Stimulated activated effector memory CD8-positive, alpha-beta T cell treated with anti-CD3 and anti-CD28 coated beads, Interleukin-12 subunit alpha, Interleukin-12 subunit beta, amount 100 ng/mL, for 72 hours (primary cell): ENCODE data around the gene QSOX2.

Experiments
- ATAC-seq: fragments of 150-1000 bp; cut with Tn5 transposase; 2 replicates; pipeline ENCODE4 v1.10.0; 2021
- DNase-seq, 2 donors: peaks; one replicate each; pipeline ENCODE4 v3.0.0; 2021 to 2022; ENCODE audit warnings: low spot score in 2 of 2
- H3K27ac Mint-ChIP-seq: one replicate; pipeline ENCODE4 v1.8.0; 2022; ENCODE audit warnings: mild to moderate bottlenecking, mixed read lengths
- H3K36me3 Mint-ChIP-seq: one replicate; pipeline ENCODE4 v1.8.0; 2022; ENCODE audit warnings: mild to moderate bottlenecking, mixed read lengths
- H3K4me1 Mint-ChIP-seq: one replicate; pipeline ENCODE4 v1.8.0; 2022; ENCODE audit warnings: mixed read lengths
- H3K4me3 Mint-ChIP-seq: one replicate; pipeline ENCODE4 v1.8.0; 2022; ENCODE audit warnings: mild to moderate bottlenecking, mixed read lengths
- H3K9me3 Mint-ChIP-seq: one replicate; pipeline ENCODE4 v1.8.0; 2022; ENCODE audit warnings: mixed read lengths

Gene QSOX2

DNA sequence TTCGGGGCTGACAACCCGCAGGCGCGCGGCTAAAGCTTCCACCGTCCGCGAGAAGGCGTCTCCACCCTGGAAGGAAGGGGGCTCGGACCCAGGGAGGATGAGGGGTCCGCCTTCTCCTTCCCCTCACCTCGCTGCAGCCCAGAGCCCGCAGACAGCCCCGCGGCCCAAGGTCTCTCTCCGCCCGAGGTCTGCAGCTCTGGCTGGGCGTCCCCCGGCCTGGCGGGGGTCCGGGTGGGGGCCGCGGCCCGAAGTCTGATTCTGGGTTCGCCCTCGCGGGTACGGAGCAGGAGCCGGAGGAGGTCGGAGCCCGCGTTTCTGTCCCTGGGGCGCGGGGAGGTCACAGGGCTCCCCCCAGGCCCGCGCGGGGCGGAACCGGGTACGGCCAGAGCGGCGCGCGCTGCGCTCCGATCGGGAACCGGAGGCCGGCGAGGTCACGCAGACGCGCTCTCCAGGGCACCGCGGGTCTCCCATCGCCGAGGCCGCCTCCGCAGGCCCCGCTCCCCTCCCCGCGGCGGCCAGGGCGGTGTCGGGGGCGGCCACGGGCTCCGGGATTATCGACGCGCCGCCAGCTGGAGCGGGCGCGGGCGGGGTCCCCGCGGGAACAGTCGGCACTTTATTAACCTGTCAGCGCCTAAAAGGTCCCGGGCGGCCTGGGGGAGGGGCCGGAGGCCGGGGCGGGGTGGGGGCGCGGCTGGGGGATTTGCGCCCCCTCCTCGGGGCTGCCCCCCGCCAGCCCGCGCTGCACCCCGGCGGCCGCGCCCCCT is 52.3 kb downstream of the QSOX2 start:
- Mint-ChIP-seq H3K27ac (no peak overlapping the region), H3K4me1 (peaks cover 8% of the 10 kb centered on the region), H3K36me3 (no peaks in the 10 kb centered on the region), H3K9me3 (no peaks in the 10 kb centered on the region), H3K4me3 (no peak overlapping the region)
- DNase-seq (no peak), ATAC-seq (no peak)

DNA sequence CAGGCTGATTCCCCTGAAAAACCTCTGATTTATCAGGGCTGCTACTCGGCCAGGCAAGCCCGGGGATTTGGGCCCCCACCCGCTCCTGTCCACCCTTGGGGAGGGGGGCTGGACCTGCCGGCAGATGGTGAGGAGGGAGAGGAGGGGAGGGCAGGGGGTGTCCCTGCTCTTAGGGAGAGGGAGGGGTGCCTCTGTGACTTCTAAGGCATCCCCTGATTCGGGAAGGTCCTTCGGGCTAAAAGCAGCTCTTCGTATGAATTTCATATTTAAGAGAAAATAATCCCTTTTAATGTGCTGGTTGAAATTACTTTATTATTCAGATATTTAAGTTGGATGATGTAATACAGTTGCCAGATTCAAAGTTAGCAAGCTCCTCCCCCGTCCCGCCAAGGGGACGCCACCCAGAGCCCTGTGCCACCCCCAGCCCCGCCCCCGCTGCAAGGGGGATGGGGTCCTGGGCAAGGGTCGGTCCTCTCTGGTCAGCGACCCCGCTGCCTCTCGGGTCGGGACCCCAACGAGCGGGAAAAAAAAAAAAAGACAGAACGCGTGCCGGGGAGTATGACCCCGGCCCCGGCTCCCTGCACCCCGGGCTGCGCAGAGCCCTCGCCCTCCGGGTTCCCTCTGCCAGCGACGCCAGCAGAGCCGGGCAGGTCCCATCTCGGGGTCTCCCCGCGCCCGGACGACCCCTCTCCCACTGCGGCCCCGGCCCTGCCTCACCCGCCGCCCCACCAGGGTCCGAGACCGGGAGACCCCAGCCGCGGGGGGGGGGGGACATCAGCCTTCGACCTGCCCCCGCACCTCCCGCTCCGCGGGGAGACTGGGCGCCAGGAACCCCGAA is 53.1 kb downstream of the QSOX2 start:
- no peaks in the 10 kb centered on the region for H3K36me3 Mint-ChIP-seq
- no peak overlapping the region for H3K4me3 Mint-ChIP-seq
- DNase-seq: no peak
- no peak for ATAC-seq
- no peaks in the 10 kb centered on the region for H3K9me3 Mint-ChIP-seq
- no peak overlapping the region for H3K27ac Mint-ChIP-seq
- H3K4me1 Mint-ChIP-seq: peaks cover 8% of the 10 kb centered on the region

DNA sequence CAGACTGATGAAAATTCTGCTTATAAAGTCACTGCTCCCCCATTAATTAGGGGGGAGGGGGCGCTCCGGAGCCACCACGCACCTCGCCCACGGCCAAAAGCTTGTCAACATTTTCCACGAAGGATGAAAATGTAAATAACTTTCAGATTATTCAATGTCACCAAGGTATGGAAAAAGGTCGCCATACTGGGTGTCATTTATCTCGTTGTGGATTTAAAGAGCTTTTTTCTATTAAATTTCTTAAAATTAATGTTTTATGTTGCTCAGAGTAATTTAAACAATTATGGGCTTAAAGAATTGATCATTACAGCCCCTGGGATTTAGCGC is 53.7 kb downstream of the QSOX2 start:
- H3K4me1 Mint-ChIP-seq: peaks cover 7% of the 10 kb centered on the region
- no peak for DNase-seq
- H3K9me3 Mint-ChIP-seq: no peaks in the 10 kb centered on the region

DNA sequence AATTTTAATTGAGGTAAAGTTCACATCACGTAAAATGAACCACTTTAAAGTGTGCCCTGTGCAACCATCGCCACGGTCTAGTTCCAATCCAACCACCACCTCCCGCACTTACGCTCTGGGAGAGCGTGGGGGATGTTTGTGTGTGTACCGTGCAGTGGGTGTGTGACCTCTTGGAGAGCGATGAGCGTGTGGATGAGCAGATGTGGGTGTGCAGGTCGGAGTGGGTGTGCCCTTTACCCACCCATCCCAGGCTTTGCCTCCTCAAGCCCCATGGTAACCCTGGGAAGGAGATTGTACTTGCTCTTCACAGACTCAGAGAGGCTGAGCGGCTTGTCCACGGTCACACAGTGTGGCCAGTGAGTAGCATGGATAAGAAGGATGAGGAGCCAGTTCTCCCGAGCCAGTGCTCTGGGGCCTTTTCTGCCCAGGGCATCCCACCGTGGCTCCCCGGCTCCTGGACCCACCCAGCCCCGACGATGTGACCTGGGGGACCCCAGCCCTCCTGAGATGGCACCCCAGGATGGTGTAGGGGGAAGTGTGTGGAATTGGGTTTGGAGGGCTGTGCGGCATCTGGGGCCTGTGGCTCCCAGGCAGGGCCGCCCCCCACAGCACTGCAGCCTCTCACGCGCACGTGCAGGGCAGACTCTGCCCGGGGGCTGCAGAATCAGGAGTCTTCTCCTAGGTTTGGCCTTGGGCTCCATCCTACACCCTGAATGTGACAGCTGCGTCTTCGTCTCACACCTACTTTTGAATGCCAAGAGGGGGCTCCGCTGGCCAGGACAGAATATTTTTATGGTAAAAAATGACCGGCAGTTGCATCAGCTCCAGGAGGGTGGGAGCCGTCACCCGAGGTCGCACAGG is 54.3 kb downstream of the QSOX2 start:
- no peak overlapping the region for H3K4me3 Mint-ChIP-seq
- ATAC-seq: no peak
- no peaks in the 10 kb centered on the region for H3K36me3 Mint-ChIP-seq
- no peak for DNase-seq
- no peak overlapping the region for H3K27ac Mint-ChIP-seq
- no peaks in the 10 kb centered on the region for H3K9me3 Mint-ChIP-seq
- peaks cover 1% of the 10 kb centered on the region for H3K4me1 Mint-ChIP-seq

More for the DNA sequence above, 53.7 kb downstream of the QSOX2 start:
- Mint-ChIP-seq H3K36me3 (no peaks in the 10 kb centered on the region), H3K4me3 (no peak overlapping the region), H3K27ac (no peak overlapping the region)
- no peak for ATAC-seq

DNA sequence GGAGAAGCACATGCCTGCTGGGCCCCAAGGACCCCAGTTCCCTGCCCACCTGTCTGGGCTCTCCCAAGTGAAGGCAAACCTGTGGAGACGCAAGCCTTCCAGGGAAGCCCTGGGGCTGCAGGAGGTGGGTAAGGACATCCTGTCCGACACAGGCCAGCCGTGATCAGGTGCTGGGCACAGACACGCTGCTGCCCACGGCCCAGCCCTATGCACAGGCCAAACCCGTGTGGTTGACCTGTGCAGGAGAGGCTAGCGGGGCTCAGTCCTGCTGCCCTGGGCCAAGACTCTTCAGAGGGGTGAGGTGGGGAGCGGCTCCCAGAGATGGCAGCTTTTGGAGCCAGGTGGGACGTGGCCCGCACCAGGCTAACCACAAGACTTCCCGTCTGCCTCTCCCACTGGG is 55.0 kb downstream of the QSOX2 start:
- Mint-ChIP-seq H3K27ac (no peak overlapping the region), H3K36me3 (no peaks in the 10 kb centered on the region), H3K4me1 (no peaks in the 10 kb centered on the region), H3K4me3 (no peak overlapping the region), H3K9me3 (no peaks in the 10 kb centered on the region)
- DNase-seq (no peak), ATAC-seq (no peak)

DNA sequence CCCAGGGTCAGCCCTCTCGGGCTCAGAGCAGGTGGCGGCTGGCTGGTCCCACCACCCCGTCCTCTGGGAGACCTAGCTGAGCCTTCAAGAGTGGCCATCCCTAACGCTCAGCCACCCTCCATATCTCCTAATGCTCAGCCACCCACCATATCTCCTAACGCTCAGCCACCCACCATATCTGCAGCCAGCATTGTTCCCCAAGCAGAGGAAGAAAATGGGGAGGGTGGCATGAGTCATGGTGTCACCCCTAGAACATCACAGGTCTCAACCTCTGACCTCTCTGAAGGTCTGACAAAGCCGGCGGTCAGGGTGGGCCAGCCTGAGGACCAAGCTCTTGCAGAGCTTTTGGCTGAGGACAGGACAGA is 55.4 kb downstream of the QSOX2 start:
- Mint-ChIP-seq H3K27ac (no peak overlapping the region), H3K36me3 (no peaks in the 10 kb centered on the region), H3K9me3 (no peaks in the 10 kb centered on the region), H3K4me3 (no peak overlapping the region), H3K4me1 (no peaks in the 10 kb centered on the region)
- DNase-seq: no peak
- ATAC-seq: no peak

DNA sequence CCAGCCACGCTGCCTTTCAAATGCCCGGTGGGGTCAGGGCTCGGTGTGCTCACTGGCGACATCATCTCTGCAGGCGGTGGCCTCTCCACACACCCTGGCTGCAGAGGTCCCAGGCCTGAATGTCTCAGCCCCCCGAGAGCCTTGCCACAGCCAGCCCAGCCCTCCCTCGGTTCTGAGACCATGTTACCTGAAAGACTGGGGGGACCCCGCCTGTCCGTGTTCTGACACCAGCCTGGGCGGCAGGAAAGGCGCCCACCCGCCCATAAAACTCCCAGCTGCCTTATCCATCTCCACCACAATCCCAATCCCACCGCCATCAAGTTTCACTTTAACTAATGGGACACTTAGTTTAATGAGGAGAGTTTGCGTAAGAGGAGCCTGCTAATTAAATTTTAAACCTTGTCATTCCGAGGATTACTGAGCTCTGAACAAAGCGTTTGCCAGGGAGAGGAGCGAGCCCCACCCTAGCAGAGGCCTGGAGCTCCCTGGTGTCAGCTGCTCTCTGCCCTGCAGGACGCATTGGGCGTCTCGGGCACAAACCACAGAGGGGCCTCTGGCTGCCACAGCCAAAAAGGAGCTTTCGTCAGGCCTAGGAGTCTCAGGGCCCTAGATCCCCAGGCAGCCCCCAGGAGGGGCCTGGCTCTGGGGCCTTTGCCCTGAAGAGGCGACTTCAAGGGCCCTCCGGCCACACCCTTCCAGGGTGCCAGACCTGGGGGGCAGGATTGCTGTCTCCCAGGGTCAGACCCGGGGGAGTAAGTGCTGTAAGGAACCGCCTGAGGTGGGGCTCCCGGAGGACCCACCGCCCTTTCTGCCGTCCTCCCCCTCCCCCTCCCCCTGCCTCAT is 56.0 kb downstream of the QSOX2 start:
- no peak overlapping the region for H3K4me3 Mint-ChIP-seq
- H3K9me3 Mint-ChIP-seq: no peaks in the 10 kb centered on the region
- no peak for ATAC-seq
- no peak overlapping the region for H3K27ac Mint-ChIP-seq
- no peaks in the 10 kb centered on the region for H3K4me1 Mint-ChIP-seq
- no peak for DNase-seq
- no peaks in the 10 kb centered on the region for H3K36me3 Mint-ChIP-seq

DNA sequence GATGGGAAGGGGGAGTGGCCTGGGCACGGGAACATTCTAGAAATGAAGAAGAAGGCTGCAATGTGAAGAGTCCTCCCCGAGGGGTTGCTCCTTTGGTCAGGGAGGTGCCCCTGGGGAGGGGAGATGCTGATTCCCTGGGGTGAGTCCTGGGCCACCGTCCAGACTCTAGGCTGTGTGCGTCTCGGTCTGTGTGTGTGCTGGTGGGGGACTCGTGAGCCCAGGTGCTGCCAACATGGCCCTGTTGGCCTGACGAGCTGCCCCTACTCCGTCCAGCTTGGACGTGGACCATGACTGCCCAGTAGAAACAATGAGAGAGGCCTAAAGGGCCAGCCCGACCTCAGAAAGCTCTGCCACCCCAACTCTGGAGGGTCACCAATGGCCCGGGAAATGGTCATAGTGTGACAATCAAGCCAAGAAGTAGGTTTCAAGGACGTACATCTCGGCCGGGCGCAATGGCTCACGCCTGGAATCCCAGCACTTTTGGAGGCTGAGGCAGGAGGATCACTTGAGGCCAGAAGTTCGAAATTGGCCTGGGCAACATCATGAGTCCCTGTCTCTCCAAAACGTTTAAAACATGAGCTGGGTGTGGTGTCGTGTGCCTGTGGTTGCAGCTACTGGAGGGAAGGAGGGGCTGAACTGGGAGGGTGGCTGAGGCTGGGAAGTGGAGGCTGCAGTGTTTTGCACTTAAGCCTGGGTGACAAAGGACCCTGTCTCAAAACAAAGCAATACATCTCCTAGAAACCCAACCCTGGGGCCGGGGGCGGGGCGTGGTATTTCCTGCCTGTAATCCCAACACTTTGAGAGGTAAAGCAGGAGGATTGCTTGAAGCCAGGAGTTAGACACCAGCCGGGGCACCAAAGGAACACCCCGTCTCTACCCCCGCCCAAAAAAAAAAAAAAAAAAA is 57.7 kb downstream of the QSOX2 start:
- DNase-seq: no peak
- Mint-ChIP-seq H3K4me1 (no peaks in the 10 kb centered on the region), H3K36me3 (no peaks in the 10 kb centered on the region), H3K4me3 (no peak overlapping the region), H3K9me3 (no peaks in the 10 kb centered on the region), H3K27ac (no peak overlapping the region)
- no peak for ATAC-seq

DNA sequence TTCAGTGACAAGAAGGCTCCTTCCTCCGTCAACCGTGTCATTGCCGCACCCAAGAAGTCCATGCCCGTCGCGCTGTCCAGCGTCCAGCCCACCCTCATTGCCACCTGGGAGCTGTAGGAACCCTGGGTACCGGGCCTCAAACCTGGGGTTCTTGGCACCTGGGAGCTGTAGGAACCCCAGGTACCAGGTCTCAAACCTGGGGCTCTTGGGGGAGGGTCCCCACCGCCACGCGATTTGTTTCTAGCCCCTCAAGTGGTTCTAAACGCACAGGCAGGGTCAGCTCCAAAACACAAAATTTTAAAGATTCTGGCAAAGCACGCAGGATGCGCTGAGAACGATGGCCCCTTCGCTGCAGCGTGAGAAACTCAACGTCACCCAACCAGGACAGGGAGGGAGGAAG is 58.4 kb downstream of the QSOX2 start:
- Mint-ChIP-seq H3K9me3 (no peaks in the 10 kb centered on the region), H3K27ac (no peak overlapping the region), H3K4me3 (no peak overlapping the region), H3K4me1 (no peaks in the 10 kb centered on the region), H3K36me3 (no peaks in the 10 kb centered on the region)
- no peak for DNase-seq
- ATAC-seq: no peak

DNA sequence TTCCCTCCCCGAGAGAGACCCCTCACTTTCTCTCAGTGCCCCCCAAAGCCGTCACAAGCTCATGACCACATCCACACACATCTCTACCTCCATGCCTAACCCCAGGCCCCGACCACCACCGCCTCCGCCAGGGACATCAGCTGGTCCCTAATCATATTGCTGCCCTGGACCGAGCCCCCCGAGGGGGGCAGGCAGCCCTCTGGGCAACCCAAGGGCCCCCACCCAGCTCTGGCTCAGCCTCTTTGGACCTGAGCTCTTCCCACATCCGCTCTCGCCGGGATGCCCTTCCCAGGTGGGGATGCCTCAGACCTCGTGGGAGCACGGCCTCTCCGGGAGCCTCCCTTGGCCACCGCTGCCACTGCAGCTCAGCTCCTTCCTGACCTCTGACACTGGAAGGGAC is 59.2 kb downstream of the QSOX2 start:
- Mint-ChIP-seq H3K27ac (no peak overlapping the region), H3K4me1 (no peaks in the 10 kb centered on the region)

DNA sequence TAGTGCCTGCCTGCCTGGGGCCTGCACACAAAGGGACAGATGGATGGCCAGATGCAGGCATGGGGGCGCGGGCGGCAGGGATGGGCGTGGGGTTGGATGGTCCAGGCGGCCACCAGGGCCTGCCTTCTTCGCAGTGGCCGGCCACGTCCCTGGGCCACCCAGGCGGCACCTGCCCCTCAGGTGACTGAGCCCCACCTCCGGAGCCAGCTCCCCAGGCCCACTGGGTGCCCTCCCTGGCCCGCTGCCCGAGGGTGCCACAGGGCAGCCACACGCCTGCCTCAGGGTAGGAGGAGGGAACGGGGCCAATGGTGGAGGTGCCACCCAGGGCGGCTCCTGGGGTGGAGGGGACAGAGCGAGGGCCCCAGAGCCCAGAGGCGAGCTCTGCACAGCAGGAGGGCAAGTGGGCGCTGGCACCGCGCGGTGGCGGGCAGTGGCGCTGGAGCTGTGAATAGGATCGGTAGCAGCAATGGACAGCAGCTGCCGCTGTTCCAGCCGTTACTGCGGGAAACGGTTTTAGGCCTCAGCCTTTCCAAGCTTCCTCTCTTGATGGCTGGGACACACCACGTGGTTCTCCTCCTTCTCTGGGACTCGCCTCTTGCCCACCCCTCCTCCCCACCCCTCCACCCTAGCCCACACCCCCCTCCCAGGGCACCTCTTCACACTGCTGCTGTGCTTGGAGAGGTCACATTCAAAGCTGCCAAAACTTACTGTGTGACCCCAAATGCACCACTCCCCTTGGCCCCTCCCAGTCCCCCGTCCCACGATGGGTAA is 59.8 kb downstream of the QSOX2 start:
- Mint-ChIP-seq H3K27ac (no peak overlapping the region), H3K4me1 (no peaks in the 10 kb centered on the region), H3K9me3 (no peaks in the 10 kb centered on the region), H3K36me3 (no peaks in the 10 kb centered on the region), H3K4me3 (no peak overlapping the region)
- ATAC-seq (peak; percentile 8), DNase-seq (no peak)

More for the DNA sequence above, 59.2 kb downstream of the QSOX2 start:
- DNase-seq (no peak), ATAC-seq (no peak)
- H3K4me3 Mint-ChIP-seq: no peak overlapping the region
- H3K36me3 Mint-ChIP-seq: no peaks in the 10 kb centered on the region
- no peaks in the 10 kb centered on the region for H3K9me3 Mint-ChIP-seq

DNA sequence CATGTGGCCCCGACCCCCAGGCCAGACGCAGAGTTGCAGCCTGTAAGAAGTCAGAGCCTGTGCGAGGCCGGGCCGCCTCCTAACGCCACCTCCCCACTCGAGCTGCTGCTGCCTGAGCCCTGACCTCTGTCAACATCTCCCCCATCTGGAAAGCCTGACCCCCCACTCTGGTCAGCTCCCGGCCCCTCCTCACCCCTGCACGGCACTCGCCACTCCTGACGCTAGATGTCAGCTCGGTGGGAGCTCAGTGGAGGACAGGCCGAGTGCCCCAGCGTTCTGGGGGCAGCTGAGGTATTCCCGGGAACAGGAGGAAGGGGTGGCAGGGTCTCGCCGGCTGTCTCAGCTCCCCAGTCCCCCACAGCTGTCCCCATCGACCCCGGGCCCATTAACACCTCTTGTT is 60.5 kb downstream of the QSOX2 start:
- Mint-ChIP-seq H3K4me3 (no peak overlapping the region), H3K27ac (no peak overlapping the region), H3K9me3 (no peaks in the 10 kb centered on the region), H3K36me3 (no peaks in the 10 kb centered on the region), H3K4me1 (no peaks in the 10 kb centered on the region)
- no peak for DNase-seq
- ATAC-seq: no peak

DNA sequence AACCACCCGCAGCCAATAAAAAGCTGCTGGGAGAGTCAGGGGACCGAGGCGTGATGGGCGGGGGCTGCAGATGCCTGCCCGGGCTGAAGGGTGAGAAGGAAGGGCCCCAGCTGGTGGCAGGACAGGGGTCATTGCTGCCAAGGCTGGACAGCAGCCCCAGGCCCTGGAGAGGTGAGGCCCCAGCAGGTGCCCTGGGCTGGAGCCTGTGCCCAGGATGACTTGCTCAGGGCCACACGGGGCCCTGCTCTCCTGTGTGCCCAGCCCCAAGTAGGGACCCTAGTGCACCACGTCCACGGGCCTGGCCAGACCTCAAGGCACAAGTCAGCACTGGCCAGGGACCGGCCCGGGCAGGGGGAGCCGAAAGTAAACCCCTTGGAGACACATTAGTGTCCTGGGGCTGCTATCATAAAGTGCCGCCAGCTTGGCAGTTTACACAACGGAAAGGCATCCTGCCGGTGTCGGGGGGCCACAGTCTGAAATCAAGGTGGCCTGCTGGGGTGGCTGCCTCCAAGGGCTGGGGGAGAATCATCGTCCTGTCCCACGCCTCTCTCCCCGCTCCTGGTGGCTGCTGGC is 62.7 kb downstream of the QSOX2 start:
- no peak for ATAC-seq
- no peak for DNase-seq
- H3K4me3 Mint-ChIP-seq: no peak overlapping the region
- no peaks in the 10 kb centered on the region for H3K9me3 Mint-ChIP-seq
- no peaks in the 10 kb centered on the region for H3K4me1 Mint-ChIP-seq
- H3K27ac Mint-ChIP-seq: no peak overlapping the region
- no peaks in the 10 kb centered on the region for H3K36me3 Mint-ChIP-seq
